ENCODE results near the gene CACNG4. TPM values are rescaled to one million over a fixed set of nuclear protein-coding genes. Genes with fewer than 3 reads are reported as not detected.
A peak's percentile ranks its signal among the peaks of the same experiment; 100 is the strongest.

Gene CACNG4
- total and polyA plus RNA-seq, 2 experiments from 2014 or later = 1.6 to 4.1 TPM

- DNase-seq (ENCODE audit: low spot score) = peak; percentile 71
- H3K27me3 Mint-ChIP-seq (ENCODE audit: insufficient read depth, low read depth, poor library complexity) = peaks cover 50% of the 10 kb centered on the region
Observed at GRCh38 chr17:66965801-66966262, 1.3 kb downstream of the CACNG4 start.

GRCh38 chr17:66966298-66966697 lies 1.8 kb downstream of the CACNG4 start:
- Histone ChIP-seq H3K27ac (ENCODE audit: low read depth) (no peak overlapping the region), H3K79me2 (replicated peaks; ENCODE audit: insufficient read depth) (no peaks in the 10 kb centered on the region), H3K4me3 (peak overlapping the region; percentile 84), H3K4me2 (peak overlapping the region; percentile 99), H3F3A (replicated peaks; ENCODE audit: low read depth) (0 out of 2 replicates have a peak, but pooled peaks cover 4% of the 10 kb centered on the region), H2AFZ (peak overlapping the region; percentile 86), H3K27me3 (ENCODE audit: insufficient read depth) (peaks cover 45% of the 10 kb centered on the region), H4K20me1 (replicated peaks; ENCODE audit: insufficient read depth) (no peaks in the 10 kb centered on the region; the same call in 1 of the 2 replicates), H3K4me1 (ENCODE audit: insufficient read depth) (peaks cover 17% of the 10 kb centered on the region; the same call in 1 of the 2 replicates), H3K36me3 (ENCODE audit: insufficient read depth) (no peaks in the 10 kb centered on the region), H3K9me2 (ENCODE audit: insufficient read depth) (no peaks in the 10 kb centered on the region)
- H3K9me3 Mint-ChIP-seq = no peaks in the 10 kb centered on the region
- ATAC-seq (no peak), DNase-seq (ENCODE audit: low spot score) (no peak)
- H3K27ac Mint-ChIP-seq = no peak overlapping the region
- peaks cover 50% of the 10 kb centered on the region for H3K27me3 Mint-ChIP-seq (ENCODE audit: insufficient read depth, low read depth, poor library complexity)
- no peaks in the 10 kb centered on the region for H3K36me3 Mint-ChIP-seq (ENCODE audit: low read depth)
- H3K4me1 Mint-ChIP-seq = peaks cover 29% of the 10 kb centered on the region
- H3K4me3 Mint-ChIP-seq = peak overlapping the region; percentile 70
- TF ChIP-seq ZNF462 (CRISPR knock-in tag; IDR thresholded peaks at IDR 0.05) (no peak), ETS1 (IDR thresholded peaks at IDR 0.05) (no peak), EZH2 (IDR thresholded peaks at IDR 0.05; ENCODE audit: low read depth, unreplicated experiment) (no peak)

More at GRCh38 chr17:66965801-66966262, 1.3 kb downstream of the CACNG4 start:
- TF ChIP-seq CREB1 (CRISPR knock-in tag; IDR thresholded peaks at IDR 0.05; ENCODE audit: low read depth) (no peak), REST (IDR thresholded peaks at IDR 0.05; ENCODE audit: unreplicated experiment) (peak; percentile 62)
- Histone ChIP-seq H3K9me2 (ENCODE audit: insufficient read depth) (no peaks in the 10 kb centered on the region), H3K27me3 (ENCODE audit: insufficient read depth) (peaks cover 45% of the 10 kb centered on the region), H3K36me3 (ENCODE audit: insufficient read depth) (no peaks in the 10 kb centered on the region), H3K79me2 (replicated peaks; ENCODE audit: insufficient read depth) (no peaks in the 10 kb centered on the region), H3K27ac (ENCODE audit: low read depth) (no peak overlapping the region), H2AFZ (peak overlapping the region; percentile 86), H4K20me1 (replicated peaks; ENCODE audit: insufficient read depth) (no peaks in the 10 kb centered on the region; the same call in 1 of the 2 replicates), H3F3A (replicated peaks; ENCODE audit: low read depth) (0 out of 2 replicates have a peak, but pooled peaks cover 4% of the 10 kb centered on the region), H3K4me3 (peak overlapping the region; percentile 84), H3K4me2 (peak overlapping the region; percentile 99), H3K4me1 (ENCODE audit: insufficient read depth) (peaks cover 17% of the 10 kb centered on the region; the same call in 1 of the 2 replicates)
- Mint-ChIP-seq H3K4me3 (peak overlapping the region; percentile 70), H3K4me1 (peaks cover 30% of the 10 kb centered on the region), H3K27ac (no peak overlapping the region), H3K36me3 (ENCODE audit: low read depth) (no peaks in the 10 kb centered on the region), H3K9me3 (no peaks in the 10 kb centered on the region)
- ATAC-seq = peak; percentile 46

Measured in GM23338 (cell line).